ENCODE measurements around the gene TSPAN2. TPM values are rescaled to one million over a fixed set of nuclear protein-coding genes. Genes with fewer than 3 reads are reported as not detected.

The TSPAN2 gene
- total and polyA plus RNA-seq, 2 of the 4 experiments (the other 2 are of a cell fraction), result 0.18 to 0.60 TPM

DNA sequence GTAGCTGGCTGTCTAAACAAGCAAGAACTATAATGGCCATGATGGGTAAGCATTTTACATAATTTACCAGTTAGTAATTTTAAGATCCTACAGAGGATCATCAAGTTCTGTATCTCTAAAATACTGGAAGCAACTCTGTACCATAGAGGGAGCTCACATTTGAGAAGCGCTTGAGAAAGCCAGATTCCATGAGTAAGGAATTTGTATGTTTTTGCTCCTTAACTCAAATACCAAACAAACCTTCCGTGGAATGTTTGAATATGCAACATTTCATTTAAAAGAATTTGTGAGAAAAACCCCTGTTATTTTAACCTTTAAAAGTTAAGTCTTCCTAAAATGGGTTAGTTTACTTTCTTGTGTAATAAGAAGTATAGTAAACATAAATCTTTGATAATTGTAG, 57.7 kb downstream of the TSPAN2 start:
- Histone ChIP-seq H3K4ac (ENCODE audit: low read depth, low read length) (no peak overlapping the region), H3K79me1 (ENCODE audit: low read depth in 1 of 2, low read length in 2 of 2) (no peaks in the 10 kb centered on the region), H3K27me3 (ENCODE audit: control insufficient read depth, insufficient read depth, low read length) (peaks cover 3% of the 10 kb centered on the region), H4K5ac (ENCODE audit: low read depth, low read length) (no peak overlapping the region), H2AK5ac (ENCODE audit: low read depth, low read length) (no peak overlapping the region), H2AK9ac (replicated peaks; ENCODE audit: low read depth, low read length, poor library complexity) (no peak overlapping the region), H4K20me1 (ENCODE audit: insufficient read depth, low read length) (no peaks in the 10 kb centered on the region), H3K9me1 (ENCODE audit: insufficient read depth, low read length) (no peaks in the 10 kb centered on the region), H3K4me1 (ENCODE audit: control insufficient read depth, insufficient read depth, low read length) (no peaks in the 10 kb centered on the region), H2BK5ac (ENCODE audit: low read depth, low read length, poor library complexity, severe bottlenecking) (no peak overlapping the region), H3K14ac (replicated peaks; ENCODE audit: low read depth, low read length) (no peak overlapping the region), H4K8ac (ENCODE audit: low read depth in 2 of 2, low read length in 2 of 2) (no peak overlapping the region), H2AFZ (replicated peaks; ENCODE audit: low read length, poor library complexity) (no peak overlapping the region), H2BK20ac (ENCODE audit: low read depth, low read length) (no peak overlapping the region), H3K36me3 (ENCODE audit: control insufficient read depth, insufficient read depth, low read length) (no peaks in the 10 kb centered on the region), H4K91ac (ENCODE audit: insufficient read depth, low read depth, low read length) (no peak overlapping the region), H3K27ac (ENCODE audit: insufficient read depth, low read length) (no peak overlapping the region), H3K4me2 (ENCODE audit: low read depth, low read length) (no peak overlapping the region), H3K56ac (ENCODE audit: extremely low read depth, insufficient read depth, low read length) (no peak overlapping the region), H3K4me3 (ENCODE audit: insufficient read depth, low read depth, low read length) (no peak overlapping the region), H2BK120ac (ENCODE audit: low read depth, low read length) (no peak overlapping the region), H3K18ac (ENCODE audit: low read depth, low read length) (no peak overlapping the region), H3K9me3 (ENCODE audit: control insufficient read depth, insufficient read depth, low read length) (no peaks in the 10 kb centered on the region), H2BK15ac (ENCODE audit: low read depth, low read length) (no peak overlapping the region), H3K23ac (ENCODE audit: low read depth, low read length) (no peak overlapping the region), H3K9ac (ENCODE audit: low read depth, low read length) (no peak overlapping the region)
- dilution Hi-C loops (cut with HindIII; ENCODE audit: low sequenced_read_pairs, unreplicated experiment), result no loop called here
- in situ Hi-C loops (cut with MboI; ENCODE audit: low sequenced_read_pairs), result no loop called here
- DNase-seq (no peak), ATAC-seq (ENCODE audit: low read depth) (peak; percentile 64)
- intact Hi-C loops (cut with micrococcal nuclease), result no loop called here
- TF ChIP-seq CTCF (conservative IDR thresholded peaks at IDR 0.05; ENCODE audit: low read depth, low read length), result no peak
- TF ChIP-seq MAFK (IDR thresholded peaks at IDR 0.05; ENCODE audit: low read depth, low read length), result no peak
- no peak for TF ChIP-seq BHLHE40 (IDR thresholded peaks at IDR 0.05; ENCODE audit: low read depth, low read length)
- TF ChIP-seq MAZ (IDR thresholded peaks at IDR 0.05; ENCODE audit: borderline replicate concordance, low read depth, low read length), result no peak
- TF ChIP-seq SMC3 (IDR thresholded peaks at IDR 0.05; ENCODE audit: low read depth, low read length), result no peak
- no peak for TF ChIP-seq CEBPB (IDR thresholded peaks at IDR 0.05; ENCODE audit: low read depth, low read length)
- TF ChIP-seq RFX5 (IDR thresholded peaks at IDR 0.05; ENCODE audit: low read depth, low read length), result no peak
- no peak for TF ChIP-seq ELK1 (IDR thresholded peaks at IDR 0.05; ENCODE audit: borderline replicate concordance, low read depth, low read length)
- TF ChIP-seq MXI1 (IDR thresholded peaks at IDR 0.05; ENCODE audit: borderline replicate concordance, low read depth, low read length), result no peak
- TF ChIP-seq RAD21 (IDR thresholded peaks at IDR 0.05; ENCODE audit: low read length), result no peak
- no peak for TF ChIP-seq CHD1 (IDR thresholded peaks at IDR 0.05; ENCODE audit: low read depth, low read length)
- TF ChIP-seq RCOR1 (IDR thresholded peaks at IDR 0.05; ENCODE audit: insufficient replicate concordance, low read length), result no peak
- WGBS, 2 experiments (ENCODE audit: extremely low coverage in 2 of 2, insufficient read length in 1 of 2), result no CpG with 5 or more reads among the region's 2 CpGs
- ChIA-PET CTCF (interaction anchor here (0.7 to 2.4 kb wide), 2 partner anchors 22 to 619 kb away, joined by 4 to 7 read pairs; no protein-coding TSS in a partner anchor), POLR2A (ENCODE audit: unreplicated experiment) (no interaction called here)
- no TSS peak for BruUV-seq (replicated peaks)

Data from IMR-90 (cell line).